Measurements from ENCODE around the gene USP4. TPM values are rescaled to one million over a fixed set of nuclear protein-coding genes. Genes with fewer than 3 reads are reported as not detected.
A peak's percentile ranks its signal among the peaks of the same experiment; 100 is the strongest.

The USP4 gene, protein sequence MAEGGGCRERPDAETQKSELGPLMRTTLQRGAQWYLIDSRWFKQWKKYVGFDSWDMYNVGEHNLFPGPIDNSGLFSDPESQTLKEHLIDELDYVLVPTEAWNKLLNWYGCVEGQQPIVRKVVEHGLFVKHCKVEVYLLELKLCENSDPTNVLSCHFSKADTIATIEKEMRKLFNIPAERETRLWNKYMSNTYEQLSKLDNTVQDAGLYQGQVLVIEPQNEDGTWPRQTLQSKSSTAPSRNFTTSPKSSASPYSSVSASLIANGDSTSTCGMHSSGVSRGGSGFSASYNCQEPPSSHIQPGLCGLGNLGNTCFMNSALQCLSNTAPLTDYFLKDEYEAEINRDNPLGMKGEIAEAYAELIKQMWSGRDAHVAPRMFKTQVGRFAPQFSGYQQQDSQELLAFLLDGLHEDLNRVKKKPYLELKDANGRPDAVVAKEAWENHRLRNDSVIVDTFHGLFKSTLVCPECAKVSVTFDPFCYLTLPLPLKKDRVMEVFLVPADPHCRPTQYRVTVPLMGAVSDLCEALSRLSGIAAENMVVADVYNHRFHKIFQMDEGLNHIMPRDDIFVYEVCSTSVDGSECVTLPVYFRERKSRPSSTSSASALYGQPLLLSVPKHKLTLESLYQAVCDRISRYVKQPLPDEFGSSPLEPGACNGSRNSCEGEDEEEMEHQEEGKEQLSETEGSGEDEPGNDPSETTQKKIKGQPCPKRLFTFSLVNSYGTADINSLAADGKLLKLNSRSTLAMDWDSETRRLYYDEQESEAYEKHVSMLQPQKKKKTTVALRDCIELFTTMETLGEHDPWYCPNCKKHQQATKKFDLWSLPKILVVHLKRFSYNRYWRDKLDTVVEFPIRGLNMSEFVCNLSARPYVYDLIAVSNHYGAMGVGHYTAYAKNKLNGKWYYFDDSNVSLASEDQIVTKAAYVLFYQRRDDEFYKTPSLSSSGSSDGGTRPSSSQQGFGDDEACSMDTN
- 17.7 and 21.0 TPM in 2 replicates for total RNA-seq (ENCODE audit: low replicate concordance)

DNA sequence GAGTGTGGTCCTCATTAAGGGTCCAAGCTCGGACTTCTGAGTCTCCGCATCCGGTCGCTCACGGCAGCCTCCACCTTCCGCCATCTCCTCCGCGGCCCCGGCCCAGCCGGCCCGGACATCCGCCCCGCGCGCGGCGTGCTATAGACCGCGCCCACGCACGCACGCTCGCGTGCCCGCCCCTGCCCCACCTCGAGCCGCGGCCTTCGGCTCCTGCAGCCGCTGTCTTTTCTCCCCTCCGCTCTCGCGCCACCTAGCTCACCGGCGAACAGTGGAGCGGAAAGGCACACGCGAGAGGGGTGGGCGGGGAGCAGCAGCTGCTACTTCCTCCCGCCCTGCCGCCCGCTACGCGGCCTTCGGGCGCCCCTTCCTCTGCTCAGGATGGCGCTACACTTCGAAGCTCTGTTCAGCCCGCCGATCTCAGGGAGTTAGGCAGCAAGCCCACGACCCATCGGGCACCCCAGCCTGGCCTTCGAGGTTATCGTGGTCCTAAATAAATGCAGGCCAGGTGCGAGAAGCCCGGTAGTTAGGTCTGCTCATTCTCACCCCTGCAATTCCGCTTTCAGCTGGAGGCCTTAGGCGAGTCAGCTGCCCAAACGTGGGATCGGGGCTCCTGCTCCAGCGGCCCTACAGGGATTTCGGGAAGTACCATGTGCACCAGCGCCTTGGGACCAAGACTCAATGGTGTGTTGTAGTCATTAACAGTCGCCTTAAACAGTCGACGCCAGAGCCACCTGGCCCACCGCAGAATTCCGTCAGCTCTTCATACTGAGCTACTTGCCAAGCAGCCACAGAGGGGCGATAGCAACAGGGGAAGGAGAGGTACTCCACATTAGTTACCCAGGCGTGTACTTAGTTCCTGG is at the start of gene USP4:
Gene USP4, minus strand, starts transcription at position 113 of the 860 bp plus-strand sequence. Its CDS starts 29 bp downstream, at position 84.
- peak; percentile 91 for DNase-seq (ENCODE audit: low spot score)
- peaks cover 36% of the 10 kb centered on the region for H3K79me2 ChIP-seq (ENCODE audit: low read depth)
- H3F3A ChIP-seq (ENCODE audit: low read depth) = peaks cover 30% of the 10 kb centered on the region
- Mint-ChIP-seq H3K27ac (peak within 1 kb of the TSS; percentile 95), H3K4me1 (peaks cover 26% of the 10 kb centered on the region), H3K27me3 (ENCODE audit: insufficient read depth, low read depth) (peaks cover 12% of the 10 kb centered on the region), H3K36me3 (peaks cover 6% of the 10 kb centered on the region), H3K9me3 (no peaks in the 10 kb centered on the region), H3K4me3 (peak within 1 kb of the TSS; percentile 97)
- H3K4me2 ChIP-seq = peak within 1 kb of the TSS; percentile 76
- H3K27ac ChIP-seq = peak within 1 kb of the TSS; percentile 63
- H4K20me1 ChIP-seq (ENCODE audit: low read depth) = no peaks in the 10 kb centered on the region
- no peaks in the 10 kb centered on the region for H3K36me3 ChIP-seq
- H3K27me3 ChIP-seq = no peaks in the 10 kb centered on the region
- H3K4me3 ChIP-seq = peak within 1 kb of the TSS; percentile 64
- peak within 1 kb of the TSS; percentile 66 for H2AFZ ChIP-seq (replicated peaks)
- no peak for TF ChIP-seq EZH2phosphoT487 (IDR thresholded peaks at IDR 0.05)
- TF ChIP-seq, protein P1, sequence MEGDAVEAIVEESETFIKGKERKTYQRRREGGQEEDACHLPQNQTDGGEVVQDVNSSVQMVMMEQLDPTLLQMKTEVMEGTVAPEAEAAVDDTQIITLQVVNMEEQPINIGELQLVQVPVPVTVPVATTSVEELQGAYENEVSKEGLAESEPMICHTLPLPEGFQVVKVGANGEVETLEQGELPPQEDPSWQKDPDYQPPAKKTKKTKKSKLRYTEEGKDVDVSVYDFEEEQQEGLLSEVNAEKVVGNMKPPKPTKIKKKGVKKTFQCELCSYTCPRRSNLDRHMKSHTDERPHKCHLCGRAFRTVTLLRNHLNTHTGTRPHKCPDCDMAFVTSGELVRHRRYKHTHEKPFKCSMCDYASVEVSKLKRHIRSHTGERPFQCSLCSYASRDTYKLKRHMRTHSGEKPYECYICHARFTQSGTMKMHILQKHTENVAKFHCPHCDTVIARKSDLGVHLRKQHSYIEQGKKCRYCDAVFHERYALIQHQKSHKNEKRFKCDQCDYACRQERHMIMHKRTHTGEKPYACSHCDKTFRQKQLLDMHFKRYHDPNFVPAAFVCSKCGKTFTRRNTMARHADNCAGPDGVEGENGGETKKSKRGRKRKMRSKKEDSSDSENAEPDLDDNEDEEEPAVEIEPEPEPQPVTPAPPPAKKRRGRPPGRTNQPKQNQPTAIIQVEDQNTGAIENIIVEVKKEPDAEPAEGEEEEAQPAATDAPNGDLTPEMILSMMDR (IDR thresholded peaks at IDR 0.05) = peak; percentile 53
- peak; percentile 53 for TF ChIP-seq EZH2 (IDR thresholded peaks at IDR 0.05)
- peaks cover 7% of the 10 kb centered on the region for H3K4me1 ChIP-seq
- no peaks in the 10 kb centered on the region for H3K9me3 ChIP-seq (ENCODE audit: low read depth)
- peak within 1 kb of the TSS; percentile 28 for H3K9ac ChIP-seq

GRCh38 chr3:49389297-49389696 is 49.4 kb upstream of the USP4 start:
- H3K9ac ChIP-seq = no peak overlapping the region
- Mint-ChIP-seq H3K4me3 (no peak overlapping the region), H3K36me3 (peaks cover 16% of the 10 kb centered on the region), H3K4me1 (peaks cover 2% of the 10 kb centered on the region), H3K9me3 (no peaks in the 10 kb centered on the region), H3K27ac (no peak overlapping the region), H3K27me3 (ENCODE audit: insufficient read depth, low read depth) (peaks cover 3% of the 10 kb centered on the region)
- TF ChIP-seq, protein P1 (IDR thresholded peaks at IDR 0.05) = no peak
- no peak for TF ChIP-seq EZH2 (IDR thresholded peaks at IDR 0.05)
- TF ChIP-seq EZH2phosphoT487 (IDR thresholded peaks at IDR 0.05) = no peak
- peaks cover 4% of the 10 kb centered on the region for H3F3A ChIP-seq (ENCODE audit: low read depth)
- no peaks in the 10 kb centered on the region for H3K36me3 ChIP-seq
- H2AFZ ChIP-seq (replicated peaks) = no peak overlapping the region
- H3K4me1 ChIP-seq = no peaks in the 10 kb centered on the region
- no peaks in the 10 kb centered on the region for H3K9me3 ChIP-seq (ENCODE audit: low read depth)
- no peak overlapping the region for H3K4me2 ChIP-seq
- peaks cover 100% of the 10 kb centered on the region for H3K79me2 ChIP-seq (ENCODE audit: low read depth)
- no peaks in the 10 kb centered on the region for H3K27me3 ChIP-seq
- H3K4me3 ChIP-seq = no peak overlapping the region
- H3K27ac ChIP-seq = no peak overlapping the region
- H4K20me1 ChIP-seq (ENCODE audit: low read depth) = peaks cover 90% of the 10 kb centered on the region
- no peak for DNase-seq (ENCODE audit: low spot score)

DNA sequence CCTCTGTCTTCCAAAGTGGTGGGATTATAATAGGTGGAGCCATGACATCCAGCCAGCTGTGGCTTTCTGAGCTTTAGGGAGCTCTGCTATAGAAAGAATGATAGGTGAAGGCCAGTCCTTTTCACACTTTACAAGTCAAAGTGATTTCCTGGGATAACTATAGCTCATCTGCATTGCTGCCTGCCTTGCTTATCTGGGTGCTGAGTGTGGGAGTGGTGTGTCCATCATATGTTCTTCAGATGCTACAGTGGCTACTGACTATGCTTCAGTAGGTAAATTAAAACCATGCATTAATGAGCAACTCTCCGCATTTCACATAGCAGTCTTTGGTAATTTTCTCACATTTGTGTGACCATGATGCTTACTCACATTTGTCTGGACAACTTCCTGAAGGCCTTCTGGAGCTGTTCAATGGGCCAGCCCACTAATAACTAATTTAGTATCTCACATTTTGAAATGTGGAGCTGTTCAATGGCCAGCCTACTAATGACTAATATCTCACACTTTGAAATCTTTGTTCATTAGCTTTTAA is 48.5 kb upstream of the USP4 start:
- no peaks in the 10 kb centered on the region for H3K4me1 ChIP-seq
- DNase-seq (ENCODE audit: low spot score) = no peak
- H3K9ac ChIP-seq = no peak overlapping the region
- H3K4me2 ChIP-seq = no peak overlapping the region
- no peak overlapping the region for H2AFZ ChIP-seq (replicated peaks)
- no peaks in the 10 kb centered on the region for H3K9me3 Mint-ChIP-seq
- no peaks in the 10 kb centered on the region for H3K36me3 ChIP-seq
- H3K4me1 Mint-ChIP-seq = no peaks in the 10 kb centered on the region
- H3F3A ChIP-seq (ENCODE audit: low read depth) = peaks cover 4% of the 10 kb centered on the region
- no peak overlapping the region for H3K27ac Mint-ChIP-seq
- H3K27ac ChIP-seq = no peak overlapping the region
- H3K4me3 ChIP-seq = no peak overlapping the region
- no peak for TF ChIP-seq EZH2 (IDR thresholded peaks at IDR 0.05)
- TF ChIP-seq, protein P1 (IDR thresholded peaks at IDR 0.05) = no peak
- no peak for TF ChIP-seq EZH2phosphoT487 (IDR thresholded peaks at IDR 0.05)
- H3K36me3 Mint-ChIP-seq = peaks cover 18% of the 10 kb centered on the region
- no peaks in the 10 kb centered on the region for H3K27me3 ChIP-seq
- H4K20me1 ChIP-seq (ENCODE audit: low read depth) = peaks cover 92% of the 10 kb centered on the region
- no peaks in the 10 kb centered on the region for H3K9me3 ChIP-seq (ENCODE audit: low read depth)
- peaks cover 100% of the 10 kb centered on the region for H3K79me2 ChIP-seq (ENCODE audit: low read depth)
- peaks cover 3% of the 10 kb centered on the region for H3K27me3 Mint-ChIP-seq (ENCODE audit: insufficient read depth, low read depth)
- no peak overlapping the region for H3K4me3 Mint-ChIP-seq
